ENCODE measurements around the gene KXD1. TPM values are rescaled to one million over a fixed set of nuclear protein-coding genes. Genes with fewer than 3 reads are reported as not detected.
A peak's percentile ranks its signal among the peaks of the same experiment; 100 is the strongest.
"Not testable (repeated sequence)": the region's sequence is repeated elsewhere in the genome, so short reads cannot be mapped to it uniquely, and the experiment has no call there.

Gene KXD1
- total RNA-seq, 2 donors from 2014 or later: 108 to 115 TPM

GRCh38 chr19:18520848-18521691, 36.6 kb upstream of the KXD1 start:
- DNase-seq: peak; percentile 73
- Histone ChIP-seq H3K27me3 (ENCODE audit: control insufficient read depth, insufficient read depth, low read length, poor library complexity, severe bottlenecking) (no peaks in the 10 kb centered on the region), H3K36me3 (ENCODE audit: control insufficient read depth, insufficient read depth, low read length) (no peaks in the 10 kb centered on the region), H3K9me3 (ENCODE audit: control insufficient read depth, low read length) (no peaks in the 10 kb centered on the region), H3K4me1 (ENCODE audit: control insufficient read depth, insufficient read depth, low read length) (no peaks in the 10 kb centered on the region), H3K9ac (ENCODE audit: extremely low read depth, low read length, poor library complexity, severe bottlenecking) (peak overlapping the region; percentile 96), H3K27ac (ENCODE audit: low read depth, low read length) (no peak overlapping the region), H3K4me3 (ENCODE audit: low read length) (peak overlapping the region; percentile 95)
- H3K4me1 Mint-ChIP-seq: peaks cover 16% of the 10 kb centered on the region
- TF ChIP-seq CTCF (conservative IDR thresholded peaks at IDR 0.05): peak; percentile 35
- WGBS, 2 experiments (ENCODE audit: insufficient coverage in 1 of 2, insufficient read length in 1 of 2): 0% methylated on average over 6 to 40 of the region's 41 CpGs
- no peaks in the 10 kb centered on the region for H3K9me3 Mint-ChIP-seq
- H3K4me3 Mint-ChIP-seq: peak overlapping the region; percentile 91
- H3K36me3 Mint-ChIP-seq (ENCODE audit: low read depth): no peaks in the 10 kb centered on the region
- H3K27ac Mint-ChIP-seq: peak overlapping the region; percentile 92
- peaks cover 1% of the 10 kb centered on the region for H3K27me3 Mint-ChIP-seq (ENCODE audit: insufficient read depth)

GRCh38 chr19:18521692-18522123, 36.0 kb upstream of the KXD1 start, which contains the start of gene ELL:
TSS of gene ELL (minus strand) at chr19:18522070. CDS start at chr19:18522055, 15 bp downstream.
- Mint-ChIP-seq H3K27ac (peak within 1 kb of the TSS; percentile 94), H3K9me3 (no peaks in the 10 kb centered on the region), H3K27me3 (ENCODE audit: insufficient read depth) (peaks cover 1% of the 10 kb centered on the region), H3K4me3 (peak within 1 kb of the TSS; percentile 91), H3K36me3 (ENCODE audit: low read depth) (no peaks in the 10 kb centered on the region), H3K4me1 (peaks cover 11% of the 10 kb centered on the region)
- WGBS, 2 experiments (ENCODE audit: insufficient coverage in 1 of 2, insufficient read length in 1 of 2): 0% methylated on average over 25 to 52 of the region's 52 CpGs
- Histone ChIP-seq H3K27ac (ENCODE audit: low read depth, low read length) (peak within 1 kb of the TSS; percentile 82), H3K4me1 (ENCODE audit: control insufficient read depth, insufficient read depth, low read length) (no peaks in the 10 kb centered on the region), H3K9me3 (ENCODE audit: control insufficient read depth, low read length) (no peaks in the 10 kb centered on the region), H3K4me3 (ENCODE audit: low read length) (peak within 1 kb of the TSS; percentile 95), H3K36me3 (ENCODE audit: control insufficient read depth, insufficient read depth, low read length) (no peaks in the 10 kb centered on the region), H3K27me3 (ENCODE audit: control insufficient read depth, insufficient read depth, low read length, poor library complexity, severe bottlenecking) (no peaks in the 10 kb centered on the region), H3K9ac (ENCODE audit: extremely low read depth, low read length, poor library complexity, severe bottlenecking) (peak within 1 kb of the TSS; percentile 96)
- TF ChIP-seq CTCF (conservative IDR thresholded peaks at IDR 0.05): no peak
- DNase-seq: no peak

- peak overlapping the region; percentile 82 for H3K27ac ChIP-seq (ENCODE audit: low read depth, low read length)
- WGBS, 2 experiments (ENCODE audit: insufficient coverage in 1 of 2, insufficient read length in 1 of 2): 2% methylated on average over 8 to 50 of the region's 51 CpGs
Observed at GRCh38 chr19:18522124-18522861, 35.4 kb upstream of the KXD1 start.

GRCh38 chr19:18522862-18523440, 34.7 kb upstream of the KXD1 start:
- peaks cover 11% of the 10 kb centered on the region for H3K4me1 Mint-ChIP-seq
- not testable (repeated sequence) for H3K9me3 ChIP-seq (ENCODE audit: control insufficient read depth, low read length); H3K27me3 ChIP-seq (ENCODE audit: control insufficient read depth, insufficient read depth, low read length, poor library complexity, severe bottlenecking); H3K27me3 Mint-ChIP-seq (ENCODE audit: insufficient read depth); H3K36me3 ChIP-seq (ENCODE audit: control insufficient read depth, insufficient read depth, low read length); H3K4me3 ChIP-seq (ENCODE audit: low read length); DNase-seq; H3K36me3 Mint-ChIP-seq (ENCODE audit: low read depth); H3K4me1 ChIP-seq (ENCODE audit: control insufficient read depth, insufficient read depth, low read length); H3K9me3 Mint-ChIP-seq
- peak overlapping the region; percentile 91 for H3K4me3 Mint-ChIP-seq
- WGBS, 2 experiments (ENCODE audit: insufficient coverage in 1 of 2, insufficient read length in 1 of 2): 82 to 89% methylated on average over 15 to 19 of the region's 19 CpGs
- H3K27ac ChIP-seq (ENCODE audit: low read depth, low read length): peak overlapping the region; percentile 82
- H3K27ac Mint-ChIP-seq: peak overlapping the region; percentile 94
- H3K9ac ChIP-seq (ENCODE audit: extremely low read depth, low read length, poor library complexity, severe bottlenecking): peak overlapping the region; percentile 25

More at GRCh38 chr19:18522124-18522861, 35.4 kb upstream of the KXD1 start:
- no peaks in the 10 kb centered on the region for H3K27me3 ChIP-seq (ENCODE audit: control insufficient read depth, insufficient read depth, low read length, poor library complexity, severe bottlenecking)
- no peaks in the 10 kb centered on the region for H3K9me3 Mint-ChIP-seq
- H3K9me3 ChIP-seq (ENCODE audit: control insufficient read depth, low read length): no peaks in the 10 kb centered on the region
- H3K9ac ChIP-seq (ENCODE audit: extremely low read depth, low read length, poor library complexity, severe bottlenecking): peak overlapping the region; percentile 25
- H3K27ac Mint-ChIP-seq: peak overlapping the region; percentile 94
- peak overlapping the region; percentile 95 for H3K4me3 ChIP-seq (ENCODE audit: low read length)
- H3K36me3 ChIP-seq (ENCODE audit: control insufficient read depth, insufficient read depth, low read length): no peaks in the 10 kb centered on the region
- peak; percentile 100 for DNase-seq
- peak overlapping the region; percentile 91 for H3K4me3 Mint-ChIP-seq
- no peaks in the 10 kb centered on the region for H3K36me3 Mint-ChIP-seq (ENCODE audit: low read depth)
- H3K27me3 Mint-ChIP-seq (ENCODE audit: insufficient read depth): peaks cover 1% of the 10 kb centered on the region
- no peak for TF ChIP-seq CTCF (conservative IDR thresholded peaks at IDR 0.05)
- peaks cover 11% of the 10 kb centered on the region for H3K4me1 Mint-ChIP-seq
- no peaks in the 10 kb centered on the region for H3K4me1 ChIP-seq (ENCODE audit: control insufficient read depth, insufficient read depth, low read length)

All from endodermal cell (in vitro differentiated cells).